Esophagus (tissue), 2 donors: Measurements from ENCODE around the gene GNA12. TPM values are rescaled to one million over a fixed set of nuclear protein-coding genes. Genes with fewer than 3 reads are reported as not detected.
A peak's percentile ranks its signal among the peaks of the same experiment; 100 is the strongest.
"Not testable (repeated sequence)": the region's sequence is repeated elsewhere in the genome, so short reads cannot be mapped to it uniquely, and the experiment has no call there.

Source experiments
- H3K27ac ChIP-seq, 2 donors: one replicate each; pipeline ENCODE4 v1.5.1; 2013; ENCODE audit warnings: low read depth in 2 of 2, mild to moderate bottlenecking in 2 of 2, inconsistent platforms in 1 of 2, low read length in 1 of 2, moderate library complexity in 1 of 2
- H3K27me3 ChIP-seq, 2 donors: one replicate each; pipeline ENCODE4 v1.6.1; 2013; ENCODE audit warnings: low read length in 2 of 2, control low read depth in 1 of 2, mild to moderate bottlenecking in 1 of 2; ENCODE audit not compliant: insufficient read depth in 2 of 2, control insufficient read depth in 1 of 2
- H3K36me3 ChIP-seq, 2 donors: one replicate each; pipeline ENCODE4 v1.6.1; 2013; ENCODE audit warnings: low read length in 1 of 2; ENCODE audit not compliant: control insufficient read depth in 2 of 2, insufficient read depth in 2 of 2
- H3K4me1 ChIP-seq, 2 donors: one replicate each; pipeline ENCODE4 v1.6.1; 2013; ENCODE audit warnings: low read length in 1 of 2; ENCODE audit not compliant: control insufficient read depth in 2 of 2, insufficient read depth in 2 of 2
- H3K4me3 ChIP-seq, 2 donors: one replicate each; pipeline ENCODE4 v1.5.1; 2013; ENCODE audit warnings: low read length in 2 of 2, mild to moderate bottlenecking in 2 of 2, low read depth in 1 of 2, moderate library complexity in 1 of 2
- H3K9me3 ChIP-seq, 2 donors: one replicate each; pipeline ENCODE4 v1.6.1; 2013; ENCODE audit warnings: mild to moderate bottlenecking in 2 of 2, low read depth in 1 of 2, low read length in 1 of 2, moderate library complexity in 1 of 2; ENCODE audit not compliant: control insufficient read depth in 2 of 2, insufficient read depth in 1 of 2
- WGBS, 2 donors: extraction: QIAGEN DNeasy Blood & Tissue Kit; methylation state at CpG; one replicate each; pipeline ENCODE4 v1.1.7; 2013; 5-methylcytosine and 5-hydroxymethylcytosine counted together
- polyA plus RNA-seq, 2 donors: library from polyadenylated mRNA; stranded (reverse); fragments of 200-250 nt; gene quantifications; one replicate each; pipeline ENCODE4 v1.2.3, GENCODE V29; 2013
- donor health status: healthy with polysubstance abuse.
- donor health status: Bipolar disorder and iron deficiency.

Gene GNA12
- polyA plus RNA-seq, 2 donors = 2.1 to 5.2 TPM

- H3K4me1 ChIP-seq, H3K9me3 ChIP-seq, H3K27me3 ChIP-seq, H3K4me3 ChIP-seq, H3K27ac ChIP-seq, H3K36me3 ChIP-seq: not testable (repeated sequence)
- WGBS, 2 donors = 91 to 92% methylated on average over 15 of the region's 15 CpGs
These were observed 106.9 kb downstream of the GNA12 start for GRCh38 chr7:2737005-2737743.

GRCh38 chr7:2736411-2736914 is 107.6 kb downstream of the GNA12 start:
- H3K4me1 ChIP-seq = peaks cover 0 to 6% of the 10 kb centered on the region in 2 donors
- WGBS, 2 donors = 90 to 93% methylated on average over 17 of the region's 17 CpGs
- H3K4me3 ChIP-seq = no peak overlapping the region
- peaks cover 0 to under 1% of the 10 kb centered on the region in 2 donors for H3K36me3 ChIP-seq
- H3K9me3 ChIP-seq = peaks cover 0 to 6% of the 10 kb centered on the region in 2 donors
- no peak overlapping the region for H3K27ac ChIP-seq
- H3K27me3 ChIP-seq = no peaks in the 10 kb centered on the region

DNA sequence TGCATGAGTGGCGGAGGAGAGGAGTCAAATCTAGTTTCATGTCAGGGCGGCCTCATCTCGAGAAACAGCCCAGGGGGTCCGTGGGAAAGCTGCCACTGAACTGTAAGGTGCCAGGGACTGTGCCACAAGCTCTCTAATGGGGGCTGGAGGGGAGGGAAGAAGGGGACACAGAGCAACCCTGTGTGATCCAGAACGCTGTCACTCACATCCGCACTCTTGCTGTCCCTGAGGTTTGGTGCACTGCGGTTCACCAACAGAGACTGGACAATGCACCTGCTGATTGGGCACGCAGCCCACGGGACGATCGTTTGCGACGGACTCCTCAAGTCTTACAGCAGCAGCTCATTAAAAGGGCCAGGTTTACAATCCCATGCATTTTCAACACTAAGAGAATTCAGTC is 108.4 kb downstream of the GNA12 start:
- Histone ChIP-seq H3K4me3 (no peak overlapping the region), H3K9me3 (peaks cover 0 to 6% of the 10 kb centered on the region in 2 donors), H3K27me3 (no peaks in the 10 kb centered on the region), H3K36me3 (peaks cover 0 to 7% of the 10 kb centered on the region in 2 donors), H3K27ac (no peak overlapping the region), H3K4me1 (peaks cover 0 to 6% of the 10 kb centered on the region in 2 donors)
- 89 to 90% methylated on average over 13 of the region's 13 CpGs for WGBS, 2 donors

DNA sequence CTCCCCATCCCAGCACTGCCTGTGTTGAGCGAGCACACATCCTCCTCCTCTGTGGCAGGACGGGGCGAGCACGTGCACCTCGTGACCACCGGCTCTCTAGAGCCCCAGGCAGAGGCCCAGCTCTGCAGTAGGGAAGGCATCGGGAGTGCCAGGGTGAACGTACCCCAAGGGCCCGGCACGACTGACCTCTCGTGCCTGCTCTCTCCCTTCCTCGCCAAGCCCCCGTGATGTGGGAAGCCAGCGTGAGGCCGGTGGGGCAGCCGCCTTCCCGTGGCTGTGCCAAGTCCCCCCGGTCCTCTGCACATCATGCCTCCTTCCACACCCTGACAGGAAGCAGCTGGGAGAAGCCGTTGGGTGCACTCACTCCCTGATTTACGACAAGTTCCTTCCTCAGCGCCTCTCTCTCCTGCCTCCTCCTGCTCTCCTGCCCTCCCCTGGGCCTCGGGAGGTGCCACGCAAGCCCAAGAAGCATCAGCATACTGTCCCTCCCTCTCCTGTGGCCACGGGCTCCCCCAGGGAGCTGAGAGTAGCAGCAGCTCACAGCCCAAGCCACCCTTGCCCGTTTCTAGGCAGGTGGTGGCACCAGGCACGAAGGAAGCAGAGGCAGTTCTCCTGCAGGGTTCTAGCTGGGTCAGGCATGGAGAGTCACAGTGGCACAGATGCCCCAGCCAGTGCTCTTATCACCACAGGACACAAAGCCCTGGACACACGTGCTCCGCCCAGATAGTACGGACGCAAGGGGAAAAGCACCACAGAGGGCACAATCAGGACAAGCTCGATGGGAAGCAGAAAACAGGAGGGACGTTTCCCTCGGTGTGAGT is 109.1 kb downstream of the GNA12 start:
- Histone ChIP-seq H3K27me3 (no peaks in the 10 kb centered on the region), H3K9me3 (peaks cover 0 to 6% of the 10 kb centered on the region in 2 donors), H3K4me1 (peaks cover 0 to 6% of the 10 kb centered on the region in 2 donors), H3K36me3 (peaks cover 0 to 7% of the 10 kb centered on the region in 2 donors), H3K4me3 (no peak overlapping the region), H3K27ac (no peak overlapping the region)
- WGBS, 2 donors = 66 to 68% methylated on average over 30 to 33 of the region's 33 CpGs

- peaks cover 0 to 6% of the 10 kb centered on the region in 2 donors for H3K9me3 ChIP-seq
- peaks cover 0 to 8% of the 10 kb centered on the region in 2 donors for H3K4me1 ChIP-seq
- no peaks in the 10 kb centered on the region for H3K27me3 ChIP-seq
- H3K27ac ChIP-seq = peak overlapping the region in 1 of 2 donors; percentile 24
- H3K4me3 ChIP-seq = no peak overlapping the region
- peaks cover 0 to 7% of the 10 kb centered on the region in 2 donors for H3K36me3 ChIP-seq
- WGBS, 2 donors = 91 to 95% methylated on average over 24 of the region's 24 CpGs
These were observed 109.9 kb downstream of the GNA12 start for GRCh38 chr7:2734084-2734686.

DNA sequence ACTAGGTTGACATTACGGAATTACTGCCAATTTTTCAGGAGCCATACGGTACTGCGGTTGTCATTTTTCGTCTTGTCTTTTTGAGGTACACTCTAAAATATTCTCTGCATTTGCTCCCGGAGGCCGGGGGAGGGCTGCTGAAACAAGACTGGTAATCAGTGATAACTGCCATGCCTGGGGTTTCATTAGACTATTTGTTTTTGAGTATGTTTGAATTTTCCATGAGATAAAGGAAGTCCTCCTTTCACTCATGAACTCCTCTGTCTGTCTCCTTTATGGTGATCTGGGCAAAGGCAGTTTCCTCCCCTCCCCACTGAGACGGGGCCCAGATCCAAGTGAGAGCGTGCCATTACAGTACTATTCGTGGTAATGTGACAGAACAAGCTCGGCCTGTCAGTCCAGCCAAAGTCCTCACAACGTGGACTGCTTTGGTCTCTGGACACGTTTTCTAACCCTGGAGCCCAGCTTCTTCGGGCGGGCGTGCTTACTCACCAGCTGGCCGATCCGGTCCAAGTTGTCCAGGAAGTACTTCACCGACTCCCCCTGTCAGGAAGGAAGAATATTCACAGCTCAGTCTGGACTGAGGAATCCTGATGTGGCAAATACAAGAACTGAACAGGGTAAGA is 111.0 kb downstream of the GNA12 start:
- H3K27ac ChIP-seq = peak overlapping the region; percentile 45 to 52
- no peaks in the 10 kb centered on the region for H3K27me3 ChIP-seq
- peaks cover 0 to 8% of the 10 kb centered on the region in 2 donors for H3K4me1 ChIP-seq
- peaks cover 0 to 7% of the 10 kb centered on the region in 2 donors for H3K36me3 ChIP-seq
- peaks cover 0 to 6% of the 10 kb centered on the region in 2 donors for H3K9me3 ChIP-seq
- H3K4me3 ChIP-seq = no peak overlapping the region
- WGBS, 2 donors = 39 to 56% methylated on average over 18 of the region's 18 CpGs

DNA sequence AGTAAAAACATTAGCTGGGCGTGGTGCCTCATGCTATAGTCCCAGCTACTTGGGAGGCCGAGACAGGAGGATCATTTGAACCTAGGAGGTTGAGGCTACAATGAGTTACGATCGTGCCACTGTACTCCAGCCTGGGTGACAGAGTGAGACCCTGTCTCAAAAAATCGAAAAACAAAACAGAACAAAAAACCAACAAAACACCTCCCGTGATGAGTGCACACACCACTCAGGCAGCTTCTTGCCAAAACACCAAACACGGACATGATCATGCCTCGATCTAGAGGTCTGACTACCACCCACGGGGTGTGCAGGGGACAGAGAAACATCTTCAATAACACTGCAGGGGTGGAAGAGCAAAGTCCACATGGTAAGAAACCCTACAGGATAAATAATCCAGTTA is 111.7 kb downstream of the GNA12 start:
- H3K36me3 ChIP-seq = peaks cover 0 to 7% of the 10 kb centered on the region in 2 donors
- H3K27ac ChIP-seq = no peak overlapping the region
- H3K9me3 ChIP-seq = peaks cover 0 to 6% of the 10 kb centered on the region in 2 donors
- no peak overlapping the region for H3K4me3 ChIP-seq
- no peaks in the 10 kb centered on the region for H3K27me3 ChIP-seq
- peaks cover 0 to 8% of the 10 kb centered on the region in 2 donors for H3K4me1 ChIP-seq
- 93 to 94% methylated on average over 9 of the region's 9 CpGs for WGBS, 2 donors

DNA sequence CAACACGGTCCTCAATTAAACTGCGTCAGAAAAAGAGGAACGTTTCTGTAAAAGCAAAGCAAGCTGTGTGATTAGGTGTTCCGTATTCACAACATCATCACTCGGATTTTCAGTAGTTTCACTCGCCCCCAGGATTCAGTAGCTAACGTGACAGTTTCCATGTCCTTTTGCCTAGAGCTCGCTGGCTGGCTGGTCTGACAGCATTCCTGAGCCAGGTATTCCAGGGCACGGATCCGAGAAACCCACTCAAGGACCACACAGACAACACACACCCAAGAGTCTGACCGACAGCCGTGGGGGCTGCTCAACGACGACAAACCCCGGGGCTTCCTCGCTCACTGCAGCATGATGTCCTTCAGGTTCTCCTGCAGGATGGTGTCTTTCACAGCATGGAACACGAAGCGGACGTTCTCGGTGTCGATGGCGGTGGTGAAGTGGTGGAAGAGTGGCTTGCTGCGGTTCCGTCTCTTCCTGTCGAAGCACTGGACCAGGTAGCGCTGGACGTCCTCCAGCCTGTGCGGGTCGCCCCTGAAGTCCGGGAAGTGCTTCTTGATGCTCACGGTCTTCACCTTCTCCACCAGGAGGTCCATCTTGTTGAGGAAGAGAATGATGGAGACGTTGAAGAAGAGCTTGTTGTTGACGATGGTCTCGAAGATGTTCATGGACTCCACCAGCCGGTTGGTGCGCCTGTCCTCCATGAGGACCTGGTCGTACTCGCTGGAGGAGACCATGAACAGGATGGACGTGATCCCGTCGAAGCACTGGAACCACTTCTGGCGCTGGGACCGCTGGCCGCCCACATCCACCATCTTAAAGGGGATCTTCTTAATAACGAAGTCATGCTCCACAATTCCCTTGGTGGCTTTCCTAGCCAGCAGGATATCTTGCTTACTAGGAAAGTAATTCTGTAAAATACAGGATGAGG is 113.0 kb downstream of the GNA12 start:
- no peak overlapping the region for H3K4me3 ChIP-seq
- no peak overlapping the region for H3K27ac ChIP-seq
- WGBS, 2 donors = 93% methylated on average over 45 of the region's 45 CpGs
- H3K27me3 ChIP-seq = no peaks in the 10 kb centered on the region
- peaks cover 0 to 8% of the 10 kb centered on the region in 2 donors for H3K4me1 ChIP-seq
- peaks cover 0 to 7% of the 10 kb centered on the region in 2 donors for H3K36me3 ChIP-seq
- H3K9me3 ChIP-seq = peaks cover 0 to 6% of the 10 kb centered on the region in 2 donors
